Peyer's patch (tissue), 4 donors: ENCODE measurements around the gene SNX3. TPM values are rescaled to one million over a fixed set of nuclear protein-coding genes. Genes with fewer than 3 reads are reported as not detected.

Source experiments
- DNase-seq, 3 donors: peaks; one replicate each; pipeline ENCODE4 v3.0.0-alpha.2; 2017 to 2019
- H3K27ac ChIP-seq, 4 donors: fragments of 200-600 bp; sonication (generic); one replicate each; pipeline ENCODE4 v1.5.1; 2016 to 2019
- H3K27me3 ChIP-seq, 2 donors: fragments of 200-600 bp; sonication (generic); one replicate each; pipeline ENCODE4 v1.5.1; 2019
- H3K36me3 ChIP-seq, 3 donors: fragments of 200-600 bp; sonication (generic); one replicate each; pipeline ENCODE4 v1.5.1; 2016 to 2019
- H3K4me1 ChIP-seq, 4 donors: fragments of 200-600 bp; sonication (generic); one replicate each; pipeline ENCODE4 v1.5.1; 2016 to 2019
- H3K4me3 ChIP-seq, 4 donors: fragments of 200-600 bp; sonication (generic); 1 replicate in 3 of 4; 2 replicates in 1 of 4; pipeline ENCODE4 v1.5.1; 2016 to 2019; ENCODE audit warnings: mild to moderate bottlenecking in 1 of 4
- H3K9me3 ChIP-seq, 4 donors: fragments of 200-600 bp; sonication (generic); one replicate each; pipeline ENCODE4 v1.5.1; 2016 to 2019; ENCODE audit warnings: mild to moderate bottlenecking in 1 of 4
- POLR2A ChIP-seq, 2 donors: fragments of 450-650 bp; IDR thresholded peaks; one replicate each; pipeline ENCODE4 v1.5.1; 2017; ENCODE audit warnings: antibody characterized with exemption in 2 of 2, mild to moderate bottlenecking in 2 of 2, moderate library complexity in 2 of 2
- total RNA-seq, 4 donors: library from RNA; depleted of rRNA; stranded (reverse); fragments of >200 nt; gene quantifications; one replicate each; pipeline ENCODE4 v1.1.0, GENCODE V29; 2016
- TF ChIP-seq, protein P1 (sequence below), 6 experiments: fragments of 450-650 bp in 4 of 6; fragments of 200-600 bp in 2 of 6; sonication (generic) in 1 of 6; IDR thresholded peaks; one replicate each; pipeline ENCODE4 v1.5.1; 2017 to 2019; ENCODE audit warnings: antibody characterized with exemption in 6 of 6, mild to moderate bottlenecking in 3 of 6, moderate library complexity in 1 of 6

The SNX3 gene
- total RNA-seq, 4 donors from 2014 or later, result 71.0 to 110 (median 96.8) TPM

DNA sequence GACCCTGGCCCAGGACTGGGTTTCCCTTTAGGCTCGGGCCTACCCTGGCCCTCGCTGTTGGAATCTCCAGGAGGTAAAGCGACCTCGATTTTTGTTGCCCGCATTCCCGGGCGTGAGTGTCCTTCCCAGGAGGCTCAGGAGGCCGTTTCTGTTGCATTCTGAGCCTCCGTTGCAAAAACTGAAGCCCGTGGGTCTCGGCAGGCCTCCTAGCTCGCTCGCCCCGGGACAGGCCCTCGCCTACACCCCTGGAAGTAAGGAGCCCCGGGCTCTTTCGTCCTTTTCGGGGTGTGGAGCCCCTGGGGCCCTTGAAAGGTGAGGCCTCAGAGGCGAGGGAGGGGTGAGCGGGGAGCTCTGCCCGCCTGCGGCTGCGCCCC lies 92.8 kb downstream of the SNX3 start:
- DNase-seq, result no peak
- Histone ChIP-seq H3K27me3 (peaks cover 8 to 85% of the 10 kb centered on the region in 2 donors), H3K4me3 (peak overlapping the region in 3 of 4 donors; percentile 31 to 39 (median 35)), H3K4me1 (peaks cover 4 to 56% (median 22%) of the 10 kb centered on the region in 4 donors), H3K27ac (no peak overlapping the region), H3K36me3 (no peaks in the 10 kb centered on the region), H3K9me3 (peaks cover 0 to 8% (median 0%) of the 10 kb centered on the region in 4 donors)
- TF ChIP-seq, protein P1, sequence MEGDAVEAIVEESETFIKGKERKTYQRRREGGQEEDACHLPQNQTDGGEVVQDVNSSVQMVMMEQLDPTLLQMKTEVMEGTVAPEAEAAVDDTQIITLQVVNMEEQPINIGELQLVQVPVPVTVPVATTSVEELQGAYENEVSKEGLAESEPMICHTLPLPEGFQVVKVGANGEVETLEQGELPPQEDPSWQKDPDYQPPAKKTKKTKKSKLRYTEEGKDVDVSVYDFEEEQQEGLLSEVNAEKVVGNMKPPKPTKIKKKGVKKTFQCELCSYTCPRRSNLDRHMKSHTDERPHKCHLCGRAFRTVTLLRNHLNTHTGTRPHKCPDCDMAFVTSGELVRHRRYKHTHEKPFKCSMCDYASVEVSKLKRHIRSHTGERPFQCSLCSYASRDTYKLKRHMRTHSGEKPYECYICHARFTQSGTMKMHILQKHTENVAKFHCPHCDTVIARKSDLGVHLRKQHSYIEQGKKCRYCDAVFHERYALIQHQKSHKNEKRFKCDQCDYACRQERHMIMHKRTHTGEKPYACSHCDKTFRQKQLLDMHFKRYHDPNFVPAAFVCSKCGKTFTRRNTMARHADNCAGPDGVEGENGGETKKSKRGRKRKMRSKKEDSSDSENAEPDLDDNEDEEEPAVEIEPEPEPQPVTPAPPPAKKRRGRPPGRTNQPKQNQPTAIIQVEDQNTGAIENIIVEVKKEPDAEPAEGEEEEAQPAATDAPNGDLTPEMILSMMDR (IDR thresholded peaks at IDR 0.05), result no peak
- TF ChIP-seq POLR2A (IDR thresholded peaks at IDR 0.05), result no peak

DNA sequence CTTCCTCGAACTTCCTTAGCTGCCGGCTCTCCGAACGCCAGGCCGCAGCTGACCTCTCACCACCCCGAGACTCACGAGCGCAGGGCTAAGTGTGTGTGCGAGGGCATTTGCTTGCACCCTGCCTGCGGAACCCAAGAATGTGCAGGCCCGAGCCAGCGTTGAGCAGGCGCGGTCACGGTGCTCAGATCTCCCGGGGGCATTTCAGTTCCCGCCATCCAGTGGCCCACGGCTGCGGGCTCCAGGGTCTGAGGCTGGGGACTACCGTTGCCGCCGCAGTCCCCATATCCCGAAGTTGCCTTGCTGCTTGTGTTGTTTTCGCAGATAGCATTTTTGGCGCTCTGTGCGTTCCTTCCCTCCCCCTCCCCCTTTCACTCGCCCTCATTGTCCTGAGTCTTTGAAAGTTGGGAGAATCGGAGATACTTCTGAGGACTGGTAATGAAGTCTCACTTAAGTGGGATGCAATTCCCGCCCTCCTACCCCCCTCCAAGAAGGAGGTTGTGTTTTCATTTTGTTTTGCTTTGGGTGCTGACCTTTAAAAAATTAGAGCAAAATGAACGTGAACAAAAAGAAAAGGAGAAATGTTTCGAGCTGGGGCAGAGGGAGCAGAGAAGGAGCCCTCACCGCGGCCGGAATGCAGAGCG lies 93.3 kb downstream of the SNX3 start:
- Histone ChIP-seq H3K9me3 (peaks cover 0 to 8% (median 0%) of the 10 kb centered on the region in 4 donors), H3K4me3 (peak overlapping the region in 2 of 4 donors; percentile 31 to 39), H3K27ac (no peak overlapping the region), H3K27me3 (peaks cover 8 to 87% of the 10 kb centered on the region in 2 donors), H3K36me3 (no peaks in the 10 kb centered on the region), H3K4me1 (peaks cover 4 to 56% (median 22%) of the 10 kb centered on the region in 4 donors)
- no peak for TF ChIP-seq POLR2A (IDR thresholded peaks at IDR 0.05)
- TF ChIP-seq, protein P1 (IDR thresholded peaks at IDR 0.05), result no peak
- DNase-seq, result no peak

DNA sequence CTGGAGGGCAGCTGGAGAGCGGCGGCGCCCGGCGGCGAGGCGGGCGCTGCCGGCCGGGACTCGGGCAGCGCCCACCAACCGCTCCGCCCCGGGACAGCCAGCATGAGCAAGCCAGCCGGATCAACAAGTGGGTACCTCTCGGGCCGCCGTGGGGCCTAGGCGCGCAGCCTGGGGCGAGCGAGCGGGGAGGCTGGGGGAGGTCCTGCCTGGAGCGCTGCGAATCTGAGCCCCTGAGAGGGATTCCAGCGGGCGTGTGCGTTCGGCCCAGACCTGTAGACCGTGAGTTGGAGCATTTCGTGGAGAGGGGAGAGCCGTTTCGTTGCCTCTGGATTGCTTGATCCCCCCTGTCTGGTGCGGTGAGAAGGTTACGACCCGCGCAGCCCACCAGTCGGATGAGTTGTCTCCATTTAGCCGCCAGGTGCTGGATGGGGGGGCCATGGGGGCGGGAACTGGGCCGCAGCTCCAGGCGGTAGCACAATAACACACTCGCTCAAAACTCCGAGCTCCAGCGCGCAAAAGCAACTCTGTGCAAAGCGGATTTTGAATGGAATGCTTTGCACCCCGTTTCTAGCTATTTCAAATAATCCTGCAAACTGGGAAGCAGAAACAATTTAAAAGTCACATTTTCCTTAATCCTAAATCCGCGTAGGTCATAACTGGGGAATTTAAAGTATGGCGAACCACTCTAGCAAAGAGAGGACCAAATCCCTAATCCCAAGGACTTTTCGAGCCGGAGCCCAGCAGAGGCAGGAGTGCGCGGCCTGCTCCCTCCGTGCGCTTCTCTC lies 94.0 kb downstream of the SNX3 start:
- H3K27ac ChIP-seq, result no peak overlapping the region
- H3K27me3 ChIP-seq, result peaks cover 8 to 92% of the 10 kb centered on the region in 2 donors
- no peak for DNase-seq
- H3K4me1 ChIP-seq, result peaks cover 4 to 56% (median 22%) of the 10 kb centered on the region in 4 donors
- TF ChIP-seq, protein P1 (IDR thresholded peaks at IDR 0.05), result no peak
- TF ChIP-seq POLR2A (IDR thresholded peaks at IDR 0.05), result no peak
- peaks cover 0 to 8% (median 0%) of the 10 kb centered on the region in 4 donors for H3K9me3 ChIP-seq
- no peaks in the 10 kb centered on the region for H3K36me3 ChIP-seq
- H3K4me3 ChIP-seq, result no peak overlapping the region

DNA sequence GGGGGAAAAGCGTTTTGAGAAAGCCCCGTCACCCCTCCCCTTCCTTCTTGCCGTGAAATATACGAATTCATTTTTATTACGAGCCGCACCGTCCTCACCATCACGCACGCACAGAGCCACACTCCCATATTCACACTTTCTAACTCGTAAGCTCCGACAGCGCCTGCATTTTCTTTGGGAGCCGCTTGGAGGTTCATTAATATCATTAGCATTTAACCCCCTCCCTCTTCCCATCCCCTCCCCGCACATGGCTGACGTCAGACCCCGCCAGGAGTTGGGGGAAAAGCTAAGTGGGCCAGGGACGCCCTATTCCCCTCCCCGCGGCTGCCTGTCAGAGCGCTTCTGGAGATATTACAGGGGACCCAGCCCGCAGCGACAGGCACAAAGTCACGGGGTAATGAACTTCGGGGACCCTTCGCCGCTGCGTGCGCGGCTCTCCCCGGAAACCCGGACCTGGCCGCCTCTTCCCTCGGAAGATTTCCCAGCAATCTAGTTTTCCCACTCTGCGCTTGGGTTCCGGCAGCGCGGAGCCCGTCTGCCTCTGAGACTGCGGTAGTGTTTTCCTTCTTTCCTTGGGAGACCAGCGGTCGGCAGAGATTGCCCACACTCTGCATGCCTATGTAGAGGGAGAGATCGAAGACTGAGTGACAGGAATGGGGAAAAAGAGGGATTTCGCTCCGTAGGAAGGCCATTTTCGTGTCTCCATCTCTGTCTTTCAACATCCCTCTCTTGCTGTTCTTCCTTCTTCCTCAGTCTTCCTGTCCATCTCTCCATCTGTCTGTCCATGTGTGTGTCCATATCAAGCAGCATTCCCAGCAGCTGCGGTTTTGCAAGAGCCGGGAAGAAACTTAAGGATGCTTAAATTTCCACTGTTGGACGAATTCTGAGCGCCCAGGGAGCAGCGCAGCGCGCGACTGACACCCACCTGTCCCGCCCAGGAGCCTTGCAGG lies 94.9 kb downstream of the SNX3 start, which contains the start of gene NR2E1:
TSS of gene NR2E1 (plus strand) at position 309 of the 950 bp plus-strand sequence. CDS start 744 bp downstream, outside the sequence.
- no peak for DNase-seq
- Histone ChIP-seq H3K36me3 (no peaks in the 10 kb centered on the region), H3K4me1 (peaks cover 4 to 56% (median 22%) of the 10 kb centered on the region in 4 donors), H3K27me3 (peaks cover 8 to 93% of the 10 kb centered on the region in 2 donors), H3K4me3 (no peak within 1 kb of the TSS), H3K27ac (no peak within 1 kb of the TSS), H3K9me3 (peaks cover 0 to 8% (median 0%) of the 10 kb centered on the region in 4 donors)
- TF ChIP-seq POLR2A (IDR thresholded peaks at IDR 0.05), result no peak
- TF ChIP-seq, protein P1 (IDR thresholded peaks at IDR 0.05), result no peak
